Thymus (tissue), 11 donors: ENCODE data around the gene C1QC. TPM values are rescaled to one million over a fixed set of nuclear protein-coding genes. Genes with fewer than 3 reads are reported as not detected.

Experiments
- DNase-seq, 9 donors: peaks; one replicate each; pipeline ENCODE4 v3.0.0-alpha.2; 2013; ENCODE audit warnings: low spot score in 9 of 9, low read depth in 6 of 9, missing footprints in 1 of 9
- H3K27ac ChIP-seq, 2 donors: one replicate each; pipeline ENCODE4 v1.5.1; 2013; ENCODE audit warnings: control low read depth in 1 of 2, low read depth in 1 of 2, low read length in 1 of 2, mild to moderate bottlenecking in 1 of 2, moderate library complexity in 1 of 2
- H3K27me3 ChIP-seq, 2 donors: one replicate each; pipeline ENCODE4 v1.5.1; 2013; ENCODE audit warnings: low read length in 1 of 2; ENCODE audit not compliant: control insufficient read depth in 2 of 2, insufficient read depth in 1 of 2
- H3K36me3 ChIP-seq, 2 donors: one replicate each; pipeline ENCODE4 v1.5.1; 2013; ENCODE audit warnings: low read length in 1 of 2, mild to moderate bottlenecking in 1 of 2, moderate library complexity in 1 of 2; ENCODE audit not compliant: control insufficient read depth in 2 of 2, insufficient read depth in 2 of 2
- H3K4me1 ChIP-seq, 2 donors: one replicate each; pipeline ENCODE4 v1.5.1; 2013; ENCODE audit warnings: low read length in 2 of 2; ENCODE audit not compliant: control insufficient read depth in 2 of 2, insufficient read depth in 2 of 2
- H3K4me3 ChIP-seq, 2 donors: one replicate each; pipeline ENCODE4 v1.5.1; 2013; ENCODE audit warnings: low read length in 2 of 2, control low read depth in 1 of 2, mild to moderate bottlenecking in 1 of 2
- H3K9me3 ChIP-seq, 2 donors: one replicate each; pipeline ENCODE4 v1.5.1; 2013; ENCODE audit warnings: low read length in 1 of 2, mild to moderate bottlenecking in 1 of 2; ENCODE audit not compliant: control insufficient read depth in 2 of 2, insufficient read depth in 1 of 2
- WGBS: extraction: QIAGEN DNeasy Blood & Tissue Kit; methylation state at CpG from one replicate; pipeline ENCODE4 v1.1.7; 2013; 5-methylcytosine and 5-hydroxymethylcytosine counted together
- polyA plus RNA-seq: library from polyadenylated mRNA; stranded (reverse); fragments of 200-250 nt; gene quantifications from one replicate; pipeline ENCODE4 v1.2.3, GENCODE V29; 2013
- total RNA-seq: library from RNA; stranded (reverse); fragments of 120-200 nt; gene quantifications from one replicate; pipeline ENCODE4 v1.2.4, GENCODE V29; 2013
- donor health status: healthy.

C1QC gene
- total and polyA plus RNA-seq, 2 donors = 83.0 to 129 TPM

- no peak overlapping the region for H3K4me3 ChIP-seq
These were observed 30.5 kb upstream of the C1QC start for GRCh38 chr1:22612671-22613571.

GRCh38 chr1:22613572-22613918 lies 29.9 kb upstream of the C1QC start:
- Histone ChIP-seq H3K27me3 (peaks cover 0 to 15% of the 10 kb centered on the region in 2 donors), H3K4me3 (no peak overlapping the region), H3K9me3 (no peaks in the 10 kb centered on the region), H3K4me1 (no peaks in the 10 kb centered on the region), H3K27ac (no peak overlapping the region), H3K36me3 (no peaks in the 10 kb centered on the region)
- no peak for DNase-seq
- WGBS = 81% methylated on average over 5 of the region's 5 CpGs

More at GRCh38 chr1:22612671-22613571, 30.5 kb upstream of the C1QC start:
- Histone ChIP-seq H3K27me3 (peaks cover 0 to 9% of the 10 kb centered on the region in 2 donors), H3K27ac (no peak overlapping the region), H3K9me3 (no peaks in the 10 kb centered on the region), H3K4me1 (no peaks in the 10 kb centered on the region), H3K36me3 (no peaks in the 10 kb centered on the region)
- DNase-seq = no peak
- WGBS = 63% methylated on average over 12 of the region's 12 CpGs

- peaks cover 0 to 15% of the 10 kb centered on the region in 2 donors for H3K27me3 ChIP-seq
- no peaks in the 10 kb centered on the region for H3K9me3 ChIP-seq
- H3K4me3 ChIP-seq = no peak overlapping the region
- H3K27ac ChIP-seq = no peak overlapping the region
- no peaks in the 10 kb centered on the region for H3K36me3 ChIP-seq
- WGBS = 66% methylated on average over 12 of the region's 12 CpGs
- no peaks in the 10 kb centered on the region for H3K4me1 ChIP-seq
- no peak for DNase-seq
These were observed 29.5 kb upstream of the C1QC start for GRCh38 chr1:22613951-22614350.

GRCh38 chr1:22615886-22616285 lies 27.5 kb upstream of the C1QC start:
- H3K4me1 ChIP-seq = no peaks in the 10 kb centered on the region
- H3K36me3 ChIP-seq = no peaks in the 10 kb centered on the region
- H3K4me3 ChIP-seq = no peak overlapping the region
- no peaks in the 10 kb centered on the region for H3K9me3 ChIP-seq
- no peak for DNase-seq
- no peak overlapping the region for H3K27ac ChIP-seq
- 75% methylated on average over 2 of the region's 2 CpGs for WGBS
- H3K27me3 ChIP-seq = peaks cover 0 to 12% of the 10 kb centered on the region in 2 donors

- WGBS = 62% methylated on average over 11 of the region's 11 CpGs
These were observed 26.9 kb upstream of the C1QC start for GRCh38 chr1:22616571-22616970.

GRCh38 chr1:22618056-22618455 lies 25.4 kb upstream of the C1QC start:
- Histone ChIP-seq H3K4me3 (no peak overlapping the region), H3K4me1 (no peaks in the 10 kb centered on the region), H3K9me3 (no peaks in the 10 kb centered on the region), H3K27me3 (peaks cover 0 to 12% of the 10 kb centered on the region in 2 donors), H3K27ac (no peak overlapping the region), H3K36me3 (no peaks in the 10 kb centered on the region)
- no peak for DNase-seq
- 47% methylated on average over 16 of the region's 16 CpGs for WGBS

More at GRCh38 chr1:22616571-22616970, 26.9 kb upstream of the C1QC start:
- Histone ChIP-seq H3K4me3 (no peak overlapping the region), H3K27me3 (peaks cover 0 to 12% of the 10 kb centered on the region in 2 donors), H3K27ac (no peak overlapping the region), H3K9me3 (no peaks in the 10 kb centered on the region), H3K4me1 (no peaks in the 10 kb centered on the region), H3K36me3 (no peaks in the 10 kb centered on the region)
- DNase-seq = no peak

- Histone ChIP-seq H3K27me3 (peaks cover 0 to 12% of the 10 kb centered on the region in 2 donors), H3K4me1 (no peaks in the 10 kb centered on the region), H3K9me3 (no peaks in the 10 kb centered on the region), H3K27ac (no peak overlapping the region), H3K36me3 (no peaks in the 10 kb centered on the region), H3K4me3 (no peak overlapping the region)
- 77% methylated on average over 7 of the region's 7 CpGs for WGBS
- DNase-seq = no peak
These were observed 24.2 kb upstream of the C1QC start for GRCh38 chr1:22619252-22619651.

- Histone ChIP-seq H3K4me1 (no peaks in the 10 kb centered on the region), H3K9me3 (no peaks in the 10 kb centered on the region), H3K4me3 (no peak overlapping the region), H3K27ac (no peak overlapping the region), H3K27me3 (peaks cover 0 to 12% of the 10 kb centered on the region in 2 donors), H3K36me3 (no peaks in the 10 kb centered on the region)
- 56% methylated on average over 12 of the region's 12 CpGs for WGBS
- DNase-seq = no peak
These were observed 23.6 kb upstream of the C1QC start for GRCh38 chr1:22619798-22620197.

- 64% methylated on average over 4 of the region's 4 CpGs for WGBS
- Histone ChIP-seq H3K9me3 (no peaks in the 10 kb centered on the region), H3K36me3 (no peaks in the 10 kb centered on the region), H3K27me3 (peaks cover 0 to 17% of the 10 kb centered on the region in 2 donors), H3K4me1 (no peaks in the 10 kb centered on the region), H3K27ac (no peak overlapping the region), H3K4me3 (no peak overlapping the region)
- no peak for DNase-seq
These were observed 21.7 kb upstream of the C1QC start for GRCh38 chr1:22621761-22622160.
